OCI-LY7 (cell line): ENCODE results near the gene MED25. TPM values are rescaled to one million over a fixed set of nuclear protein-coding genes. Genes with fewer than 3 reads are reported as not detected.

ENCODE experiments used
- BruUV-seq: library from RNA; stranded (reverse); fragments of 400-500 nt; replicated peaks from 2 replicates; lab custom pipeline; 2021; lab: Mats Ljungman, UMichigan
- CTCF ChIA-PET: fragments of 300-600 bp; sonication (Branson Sonifier 250); formaldehyde crosslinking; loops from one replicate; lab custom pipeline; 2022; ENCODE audit warnings: antibody characterized with exemption; ENCODE audit not compliant: unreplicated experiment; lab: Charles Lee
- POLR2A ChIA-PET: fragments of 300-600 bp; sonication (Branson Sonifier 250); formaldehyde crosslinking; loops from one replicate; lab custom pipeline; 2022; ENCODE audit warnings: antibody characterized with exemption; lab: Charles Lee
- DNase-seq: peaks from one replicate; pipeline ENCODE4 v3.0.0-alpha.2; 2015; ENCODE audit warnings: low spot score
- H2AFZ ChIP-seq: fragments of 200-600 bp; sonication (generic), shearing (Covaris generic); 2 replicates; pipeline ENCODE4 v1.6.1; 2014; ENCODE audit warnings: mild to moderate bottlenecking, antibody characterized with exemption, low read length, moderate library complexity
- H3K27ac ChIP-seq: fragments of 200-600 bp; sonication (generic); 2 replicates; pipeline ENCODE4 v1.5.1; 2014; ENCODE audit warnings: mixed run types, low read depth, mild to moderate bottlenecking, moderate library complexity, low read length, inconsistent platforms; ENCODE audit not compliant: poor library complexity, severe bottlenecking
- H3K36me3 ChIP-seq: fragments of 200-600 bp; sonication (generic); 2 replicates; pipeline ENCODE4 v1.6.1; 2014; ENCODE audit warnings: mild to moderate bottlenecking, antibody characterized with exemption, low read length, moderate library complexity, mixed read lengths; ENCODE audit not compliant: insufficient read depth
- H3K4me1 ChIP-seq: fragments of 200-600 bp; sonication (generic); 2 replicates; pipeline ENCODE4 v1.5.1; 2014; ENCODE audit warnings: mild to moderate bottlenecking, low read length; ENCODE audit not compliant: insufficient read depth, poor library complexity, severe bottlenecking
- H3K4me2 ChIP-seq: fragments of 200-600 bp; sonication (generic); 2 replicates; pipeline ENCODE4 v1.6.1; 2014; ENCODE audit warnings: mild to moderate bottlenecking, low read length
- H3K4me3 ChIP-seq: fragments of 200-600 bp; sonication (generic); 2 replicates; pipeline ENCODE4 v1.5.1; 2014; ENCODE audit warnings: mild to moderate bottlenecking, low read depth, low read length; ENCODE audit not compliant: poor library complexity, severe bottlenecking
- H3K79me2 ChIP-seq: fragments of 200-600 bp; sonication (generic); 2 replicates; pipeline ENCODE4 v1.6.1; 2016; ENCODE audit warnings: low read depth, mild to moderate bottlenecking, low read length, moderate library complexity, mixed read lengths; ENCODE audit not compliant: insufficient read depth
- H3K9me2 ChIP-seq: fragments of 200-600 bp; sonication (generic); 2 replicates; pipeline ENCODE4 v1.6.1; 2016; ENCODE audit warnings: mild to moderate bottlenecking, low read length, mixed read lengths; ENCODE audit not compliant: insufficient read depth
- H3K9me3 ChIP-seq: fragments of 200-600 bp; sonication (generic); 2 replicates; pipeline ENCODE4 v1.6.1; 2014; ENCODE audit warnings: mild to moderate bottlenecking, mixed run types, low read length, mixed read lengths
- H4K20me1 ChIP-seq: fragments of 200-600 bp; sonication (generic); 2 replicates; pipeline ENCODE4 v1.6.1; 2014; ENCODE audit warnings: mild to moderate bottlenecking, antibody characterized with exemption, low read length, moderate library complexity, mixed read lengths; ENCODE audit not compliant: insufficient read depth
- CTCF ChIP-seq: fragments of 200-600 bp; sonication (generic); conservative IDR thresholded peaks from 2 replicates; pipeline ENCODE4 v1.5.1; 2014; ENCODE audit warnings: mild to moderate bottlenecking, antibody characterized with exemption, low read length, moderate library complexity, mixed read lengths
- EZH2phosphoT487 ChIP-seq: fragments of 200-600 bp; sonication (generic); IDR thresholded peaks from 2 replicates; pipeline ENCODE4 v1.6.1; 2018; ENCODE audit warnings: low read depth, borderline replicate concordance, mild to moderate bottlenecking, mixed run types, antibody characterized with exemption, low read length, moderate library complexity, mixed read lengths
- intact Hi-C: fragments of 100-400 bp; cut with micrococcal nuclease; formaldehyde crosslinking; loops from one replicate; pipeline ENCODE4 v1.10.0; 2022; ENCODE audit not compliant: unreplicated experiment
- total RNA-seq, 2 experiments: library from RNA; depleted of rRNA in 1 of 2; stranded (reverse); fragments of >200 nt in 1 of 2; shearing (Covaris generic) in 1 of 2; gene quantifications; 2 replicates each; pipeline ENCODE4 v1.2.3, GENCODE V29; 2014 to 2022

The MED25 gene
- total RNA-seq, 2 experiments from 2014 or later = 85.1 to 111 TPM

- peaks cover 18% of the 10 kb centered on the region for H3K4me1 ChIP-seq
- CTCF ChIA-PET = no interaction called here
- H3K27ac ChIP-seq = no peak overlapping the region
- intact Hi-C loops = no loop called here
- no peak overlapping the region for H2AFZ ChIP-seq
- TF ChIP-seq CTCF (no peak), EZH2phosphoT487 (no peak)
- no peak overlapping the region for H3K4me2 ChIP-seq
- H4K20me1 ChIP-seq = peaks cover 15% of the 10 kb centered on the region
- no peak overlapping the region for H3K4me3 ChIP-seq
- POLR2A ChIA-PET = no interaction called here
- H3K9me2 ChIP-seq = no peaks in the 10 kb centered on the region
- H3K79me2 ChIP-seq = peaks cover 18% of the 10 kb centered on the region
- H3K9me3 ChIP-seq = no peaks in the 10 kb centered on the region
- no peak for DNase-seq
- BruUV-seq = no TSS peak
- peaks cover 86% of the 10 kb centered on the region for H3K36me3 ChIP-seq
Observed at GRCh38 chr19:49857061-49857837, 39.2 kb downstream of the MED25 start.

GRCh38 chr19:49857838-49858087 is 39.7 kb downstream of the MED25 start:
- H2AFZ ChIP-seq = no peak overlapping the region
- H3K4me1 ChIP-seq = peaks cover 13% of the 10 kb centered on the region
- H3K79me2 ChIP-seq = peaks cover 12% of the 10 kb centered on the region
- H3K9me2 ChIP-seq = no peaks in the 10 kb centered on the region
- ChIA-PET CTCF (no interaction called here), POLR2A (no interaction called here)
- intact Hi-C loops = no loop called here
- H3K36me3 ChIP-seq = peaks cover 88% of the 10 kb centered on the region
- no peak overlapping the region for H3K27ac ChIP-seq
- TF ChIP-seq EZH2phosphoT487 (no peak), CTCF (no peak)
- no peaks in the 10 kb centered on the region for H3K9me3 ChIP-seq
- H3K4me3 ChIP-seq = no peak overlapping the region
- H4K20me1 ChIP-seq = peaks cover 10% of the 10 kb centered on the region
- no peak for DNase-seq
- no peak overlapping the region for H3K4me2 ChIP-seq
- BruUV-seq = no TSS peak

GRCh38 chr19:49858088-49858985 is 40.2 kb downstream of the MED25 start:
- no TSS peak for BruUV-seq

More at GRCh38 chr19:49858088-49858985, 40.2 kb downstream of the MED25 start:
- Histone ChIP-seq H3K9me2 (no peaks in the 10 kb centered on the region), H3K4me1 (peaks cover 7% of the 10 kb centered on the region), H3K27ac (no peak overlapping the region), H3K9me3 (no peaks in the 10 kb centered on the region), H3K4me3 (no peak overlapping the region), H3K36me3 (peaks cover 90% of the 10 kb centered on the region), H3K79me2 (peaks cover 7% of the 10 kb centered on the region; the same call in 1 of the 2 replicates), H2AFZ (no peak overlapping the region), H4K20me1 (peaks cover 5% of the 10 kb centered on the region; the same call in 1 of the 2 replicates), H3K4me2 (no peak overlapping the region)
- peak; percentile 37 for DNase-seq
- ChIA-PET CTCF (no interaction called here), POLR2A (no interaction called here)
- TF ChIP-seq EZH2phosphoT487 (no peak), CTCF (0 out of 2 replicates have a peak, but pooled peaks have one; percentile 22)
- intact Hi-C loops = no loop called here
